GM12892 (cell line): ENCODE data around the gene CAPN1.

ENCODE experiments used
- POLR2A ChIP-seq: IDR thresholded peaks from 2 replicates; pipeline ENCODE4 v1.6.1; 2011; ENCODE audit warnings: low read depth, low read length, control low read depth
- TAF1 ChIP-seq: IDR thresholded peaks from 2 replicates; pipeline ENCODE4 v1.6.1; 2011; ENCODE audit warnings: low read depth, mild to moderate bottlenecking, control low read depth, low read length, borderline replicate concordance

DNA sequence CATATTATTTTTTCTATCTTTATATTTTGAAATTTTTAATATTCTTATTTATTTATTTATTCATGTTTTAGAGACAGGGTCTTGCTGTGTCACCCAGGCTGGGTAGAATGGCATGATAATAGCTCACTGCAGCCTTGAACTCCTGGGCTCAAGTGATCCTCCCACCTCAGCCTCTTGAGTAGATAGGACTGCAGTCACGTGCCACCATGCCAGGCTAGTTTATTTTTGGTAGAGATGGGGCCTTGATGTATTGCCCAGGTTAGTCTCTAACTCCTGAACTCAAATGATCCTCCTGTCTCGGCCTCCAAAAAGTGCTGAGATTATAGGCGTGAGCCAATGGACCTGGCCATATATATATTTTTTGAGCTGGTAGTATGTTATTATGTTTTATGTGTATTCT, 14.1 kb upstream of the CAPN1 start:
- TF ChIP-seq POLR2A (no peak), TAF1 (no peak)
